HG03103 (cell line): ENCODE measurements around the gene TBC1D2B.
"Not testable (repeated sequence)": the region's sequence is repeated elsewhere in the genome, so short reads cannot be mapped to it uniquely, and the experiment has no call there.

Experiments
- ATAC-seq: cut with Tn5 transposase; IDR thresholded peaks from one replicate; pipeline ENCODE4 v1.9.1; 2021; ENCODE audit warnings: low read depth; ENCODE audit not compliant: unreplicated experiment

TBC1D2B gene

GRCh38 chr15:77980098-77980497, 97.4 kb downstream of the TBC1D2B start:
- ATAC-seq: no peak

- ATAC-seq: not testable (repeated sequence)
Measured at GRCh38 chr15:77979157-77979556, 98.4 kb downstream of the TBC1D2B start.

- not testable (repeated sequence) for ATAC-seq
Measured at GRCh38 chr15:77978759-77979145, 98.8 kb downstream of the TBC1D2B start.

- ATAC-seq: not testable (repeated sequence)
Measured at GRCh38 chr15:77977903-77978758, 99.4 kb downstream of the TBC1D2B start.

- ATAC-seq: not testable (repeated sequence)
Measured at GRCh38 chr15:77976760-77977525, 100.6 kb downstream of the TBC1D2B start.

- not testable (repeated sequence) for ATAC-seq
Measured at GRCh38 chr15:77976095-77976450, 101.4 kb downstream of the TBC1D2B start.

- ATAC-seq: no peak
Measured at GRCh38 chr15:77975332-77976094, 102.0 kb downstream of the TBC1D2B start.

- ATAC-seq: no peak
Measured at GRCh38 chr15:77974416-77975331, 102.8 kb downstream of the TBC1D2B start.

- ATAC-seq: no peak
Measured at GRCh38 chr15:77974098-77974414, 103.5 kb downstream of the TBC1D2B start.

GRCh38 chr15:77973273-77974097, 104.0 kb downstream of the TBC1D2B start:
- not testable (repeated sequence) for ATAC-seq

- ATAC-seq: not testable (repeated sequence)
Measured at GRCh38 chr15:77972706-77973105, 104.8 kb downstream of the TBC1D2B start.

- not testable (repeated sequence) for ATAC-seq
Measured at GRCh38 chr15:77971875-77972274, 105.6 kb downstream of the TBC1D2B start.

- not testable (repeated sequence) for ATAC-seq
Measured at GRCh38 chr15:77970813-77971360, 106.6 kb downstream of the TBC1D2B start.

- ATAC-seq: no peak
Measured at GRCh38 chr15:77969055-77969454, 108.5 kb downstream of the TBC1D2B start.

- no peak for ATAC-seq
Measured at GRCh38 chr15:77967798-77968197, 109.7 kb downstream of the TBC1D2B start.

GRCh38 chr15:77967235-77967615, 110.3 kb downstream of the TBC1D2B start:
- ATAC-seq: not testable (repeated sequence)

GRCh38 chr15:77966540-77967234, 110.8 kb downstream of the TBC1D2B start:
- ATAC-seq: no peak

GRCh38 chr15:77964193-77964592, 113.3 kb downstream of the TBC1D2B start:
- no peak for ATAC-seq
